Lower leg skin (tissue), 3 donors: ENCODE results near the gene HSD17B12.

Source experiments
- POLR2A ChIP-seq, 2 donors: fragments of 450-650 bp; IDR thresholded peaks; one replicate each; pipeline ENCODE4 v1.6.1; 2016 to 2017; ENCODE audit warnings: antibody characterized with exemption in 2 of 2, mild to moderate bottlenecking in 1 of 2, moderate library complexity in 1 of 2
- TF ChIP-seq, protein P1 (sequence below), 3 donors: fragments of 450-650 bp; IDR thresholded peaks; one replicate each; pipeline ENCODE4 v1.5.1; 2016; ENCODE audit warnings: antibody characterized with exemption in 3 of 3, mild to moderate bottlenecking in 3 of 3, moderate library complexity in 2 of 3

DNA sequence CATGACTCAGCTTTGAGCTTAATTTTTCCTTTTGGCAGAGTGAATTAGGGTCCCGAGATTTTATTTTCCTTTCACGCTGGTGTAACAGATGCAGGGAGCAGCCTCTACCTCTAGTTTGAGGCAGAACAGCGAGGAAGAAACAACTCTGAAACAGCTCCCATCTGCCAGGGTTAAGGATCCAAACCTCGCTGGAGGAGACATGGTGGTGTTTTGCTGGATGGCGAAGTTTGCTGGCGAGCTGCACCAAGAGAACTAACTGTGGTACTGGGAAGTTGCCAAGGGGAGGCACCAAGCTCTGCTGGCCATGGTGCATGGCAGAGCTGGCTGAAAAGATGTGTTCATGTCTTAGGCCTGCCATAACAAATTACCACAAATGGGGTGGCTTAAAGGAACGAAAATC lies 192.5 kb downstream of the HSD17B12 start:
- TF ChIP-seq, protein P1, sequence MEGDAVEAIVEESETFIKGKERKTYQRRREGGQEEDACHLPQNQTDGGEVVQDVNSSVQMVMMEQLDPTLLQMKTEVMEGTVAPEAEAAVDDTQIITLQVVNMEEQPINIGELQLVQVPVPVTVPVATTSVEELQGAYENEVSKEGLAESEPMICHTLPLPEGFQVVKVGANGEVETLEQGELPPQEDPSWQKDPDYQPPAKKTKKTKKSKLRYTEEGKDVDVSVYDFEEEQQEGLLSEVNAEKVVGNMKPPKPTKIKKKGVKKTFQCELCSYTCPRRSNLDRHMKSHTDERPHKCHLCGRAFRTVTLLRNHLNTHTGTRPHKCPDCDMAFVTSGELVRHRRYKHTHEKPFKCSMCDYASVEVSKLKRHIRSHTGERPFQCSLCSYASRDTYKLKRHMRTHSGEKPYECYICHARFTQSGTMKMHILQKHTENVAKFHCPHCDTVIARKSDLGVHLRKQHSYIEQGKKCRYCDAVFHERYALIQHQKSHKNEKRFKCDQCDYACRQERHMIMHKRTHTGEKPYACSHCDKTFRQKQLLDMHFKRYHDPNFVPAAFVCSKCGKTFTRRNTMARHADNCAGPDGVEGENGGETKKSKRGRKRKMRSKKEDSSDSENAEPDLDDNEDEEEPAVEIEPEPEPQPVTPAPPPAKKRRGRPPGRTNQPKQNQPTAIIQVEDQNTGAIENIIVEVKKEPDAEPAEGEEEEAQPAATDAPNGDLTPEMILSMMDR (IDR thresholded peaks at IDR 0.05) = no peak
- TF ChIP-seq POLR2A (IDR thresholded peaks at IDR 0.05) = no peak
